Neural progenitor cell (in vitro differentiated cells): ENCODE results near the gene ACY1.

ENCODE experiments used
- CTCF ChIP-seq: fragments of 200-600 bp; sonication (generic); IDR thresholded peaks from 2 replicates; pipeline ENCODE4 v1.5.1; 2017; ENCODE audit warnings: antibody characterized with exemption, mild to moderate bottlenecking
- EZH2 ChIP-seq: fragments of 200-600 bp; sonication (generic); IDR thresholded peaks from 2 replicates; pipeline ENCODE4 v1.6.1; 2017; ENCODE audit warnings: antibody characterized with exemption, mild to moderate bottlenecking, moderate library complexity
- EZH2phosphoT487 ChIP-seq: fragments of 200-600 bp; sonication (generic); IDR thresholded peaks from 2 replicates; pipeline ENCODE4 v1.6.1; 2017; ENCODE audit warnings: antibody characterized with exemption

GRCh38 chr3:51964521-51964920 is 18.8 kb upstream of the ACY1 start:
- no peak for TF ChIP-seq EZH2
- TF ChIP-seq CTCF, result no peak
- no peak for TF ChIP-seq EZH2phosphoT487
